HCT116 (cell line): ENCODE measurements around the gene ANKRD9. TPM values are rescaled to one million over a fixed set of nuclear protein-coding genes. Genes with fewer than 3 reads are reported as not detected.

Experiments used
- ATAC-seq: fragments of 200-7000 bp; cut with Tn5 transposase; 2 replicates; pipeline ENCODE4 v1.9.1; 2020; ENCODE audit warnings: mild to moderate bottlenecking, moderate library complexity
- BruUV-seq: library from RNA; stranded (reverse); fragments of 400-500 nt; replicated peaks from 2 replicates; lab custom pipeline; 2021; lab: Mats Ljungman, UMichigan
- CTCF ChIA-PET: fragments of 300-600 bp; sonication (Branson Sonifier 250); formaldehyde crosslinking; loops from one replicate; lab custom pipeline; 2021; ENCODE audit warnings: antibody characterized with exemption; lab: Charles Lee
- POLR2A ChIA-PET: fragments of 300-600, 350-600 bp; sonication (Branson Sonifier 250); formaldehyde crosslinking; loops from one replicate; lab custom pipeline; 2021; ENCODE audit warnings: antibody characterized with exemption; lab: Charles Lee
- RAD21 ChIA-PET, 2 experiments: fragments of 300-600 bp; sonication (Branson Sonifier 250); formaldehyde crosslinking; loops; one replicate each; lab custom pipeline; 2023; ENCODE audit warnings: low total read pairs in 2 of 2; ENCODE audit not compliant: uncharacterized antibody in 2 of 2, unreplicated experiment in 2 of 2, low non-redundant PET in 1 of 2; lab: Charles Lee
- DNase-seq: peaks from one replicate; pipeline ENCODE4 v3.0.0-alpha.2; 2010; ENCODE audit warnings: low read depth, low spot score
- H2AFZ ChIP-seq: fragments of 200-600 bp; shearing (Covaris generic), sonication (generic); 2 replicates; pipeline ENCODE4 v1.6.1; 2017; ENCODE audit warnings: low read depth, mixed run types, mixed read lengths, antibody characterized with exemption, low read length; ENCODE audit not compliant: poor library complexity, severe bottlenecking
- H3K27ac ChIP-seq: 2 replicates; pipeline ENCODE4 v1.5.1; 2012; ENCODE audit warnings: low read depth, low read length
- H3K27me3 ChIP-seq: fragments of 200-600 bp; sonication (generic); 2 replicates; pipeline ENCODE4 v1.6.1; 2016; ENCODE audit warnings: mixed run types, low read length, mixed read lengths; ENCODE audit not compliant: insufficient read depth
- H3K36me3 ChIP-seq, 2 experiments: fragments of 200-500 bp in 1 of 2; fragments of 200-600 bp in 1 of 2; sonication (Bioruptor generic) in 1 of 2; sonication (generic) in 1 of 2; 2 replicates each; pipeline versions ENCODE4 v1.5.1 to v1.6.1; 2014 to 2016; ENCODE audit warnings: low read length in 2 of 2, inconsistent platforms in 1 of 2, mixed read lengths in 1 of 2, mixed run types in 1 of 2; ENCODE audit not compliant: insufficient read depth in 2 of 2, control insufficient read depth in 1 of 2
- H3K4me1 ChIP-seq, 2 experiments: fragments of 200-600 bp in 1 of 2; sonication (generic) in 1 of 2; 2 replicates each; pipeline versions ENCODE4 v1.5.1 to v1.6.1; 2012 to 2017; ENCODE audit warnings: low read length in 2 of 2, inconsistent platforms in 1 of 2, mild to moderate bottlenecking in 1 of 2, mixed read lengths in 1 of 2, mixed run types in 1 of 2, moderate library complexity in 1 of 2; ENCODE audit not compliant: insufficient read depth in 2 of 2, control insufficient read depth in 1 of 2
- H3K4me2 ChIP-seq: fragments of 200-600 bp; sonication (generic); 2 replicates; pipeline ENCODE4 v1.6.1; 2017; ENCODE audit warnings: mixed run types, low read length, mixed read lengths
- H3K4me3 ChIP-seq, 2 experiments: fragments of 200-600 bp in 1 of 2; sonication (generic) in 1 of 2; replicated peaks in 1 of 2; 2 replicates each; pipeline ENCODE4 v1.5.1; 2011 to 2016; ENCODE audit warnings: low read length in 2 of 2, control low read depth in 1 of 2, low read depth in 1 of 2, mild to moderate bottlenecking in 1 of 2, mixed read lengths in 1 of 2, mixed run types in 1 of 2
- H3K79me2 ChIP-seq: fragments of 200-600 bp; sonication (generic); 2 replicates; pipeline ENCODE4 v1.6.1; 2017; ENCODE audit warnings: mild to moderate bottlenecking, mixed run types, low read length, moderate library complexity, mixed read lengths; ENCODE audit not compliant: insufficient read depth
- H3K9ac ChIP-seq: fragments of 200-600 bp; sonication (generic); 2 replicates; pipeline ENCODE4 v1.6.1; 2016; ENCODE audit warnings: low read length, mixed read lengths
- H3K9me2 ChIP-seq: fragments of 200-600 bp; sonication (generic), shearing (Covaris generic); 2 replicates; pipeline ENCODE4 v1.6.1; 2017; ENCODE audit warnings: mixed run types, mild to moderate bottlenecking, moderate library complexity; ENCODE audit not compliant: insufficient read depth
- H3K9me3 ChIP-seq, 2 experiments: fragments of 200-500 bp in 1 of 2; fragments of 200-600 bp in 1 of 2; sonication (Bioruptor generic) in 1 of 2; sonication (generic) in 1 of 2; 2 replicates each; pipeline ENCODE4 v1.6.1; 2014 to 2017; ENCODE audit warnings: low read length in 2 of 2, mixed read lengths in 2 of 2, inconsistent platforms in 1 of 2, low read depth in 1 of 2, mild to moderate bottlenecking in 1 of 2, mixed run types in 1 of 2, moderate library complexity in 1 of 2; ENCODE audit not compliant: control insufficient read depth in 1 of 2, insufficient read depth in 1 of 2
- H4K20me1 ChIP-seq: fragments of 200-600 bp; sonication (generic), shearing (Covaris generic); 2 replicates; pipeline ENCODE4 v1.6.1; 2017; ENCODE audit warnings: mixed run types, mild to moderate bottlenecking, moderate library complexity; ENCODE audit not compliant: insufficient read depth
- ATF3 ChIP-seq: IDR thresholded peaks from 2 replicates; pipeline ENCODE4 v1.6.1; 2012
- CBX3 ChIP-seq: IDR thresholded peaks from 2 replicates; pipeline ENCODE4 v1.6.1; 2012; ENCODE audit warnings: low read depth
- CEBPB ChIP-seq: IDR thresholded peaks from 2 replicates; pipeline ENCODE4 v1.6.1; 2012; ENCODE audit warnings: low read depth
- CTCF ChIP-seq, 3 experiments: fragments of 200-600 bp in 1 of 3; sonication (generic) in 1 of 3; IDR thresholded peaks in 2 of 3; conservative IDR thresholded peaks in 1 of 3; 2 replicates each; pipeline ENCODE4 v1.5.1; 2012 to 2017; ENCODE audit warnings: low read depth in 2 of 3, low read length in 2 of 3, antibody characterized with exemption in 1 of 3, borderline replicate concordance in 1 of 3, control low read depth in 1 of 3, mild to moderate bottlenecking in 1 of 3, mixed read lengths in 1 of 3, mixed run types in 1 of 3, moderate library complexity in 1 of 3; ENCODE audit not compliant: insufficient read depth in 1 of 3
- EGR1 ChIP-seq: IDR thresholded peaks from 2 replicates; pipeline ENCODE4 v1.6.1; 2012; ENCODE audit warnings: low read depth
- EZH2 ChIP-seq: fragments of 200-600 bp; sonication (generic); IDR thresholded peaks from 2 replicates; pipeline ENCODE4 v1.6.1; 2017; ENCODE audit warnings: antibody characterized with exemption, mixed run types
- EZH2phosphoT487 ChIP-seq: fragments of 200-600 bp; IDR thresholded peaks from 2 replicates; pipeline ENCODE4 v1.6.1; 2018; ENCODE audit warnings: antibody characterized with exemption, borderline replicate concordance
- POLR2A ChIP-seq: IDR thresholded peaks from 2 replicates; pipeline ENCODE4 v1.7.0; 2011; ENCODE audit warnings: borderline replicate concordance; ENCODE audit not compliant: insufficient read depth, insufficient read length; ENCODE audit errors: extremely low read depth
- SP1 ChIP-seq: IDR thresholded peaks from 2 replicates; pipeline ENCODE4 v1.6.1; 2012; ENCODE audit warnings: low read depth
- SRF ChIP-seq: IDR thresholded peaks from 2 replicates; pipeline ENCODE4 v1.6.1; 2012; ENCODE audit warnings: low read depth
- YY1 ChIP-seq: IDR thresholded peaks from 2 replicates; pipeline ENCODE4 v1.6.1; 2011; ENCODE audit warnings: low read length, low read depth, moderate library complexity, mild to moderate bottlenecking; ENCODE audit not compliant: insufficient replicate concordance; ENCODE audit errors: extremely low read depth
- ZFX ChIP-seq: fragments of 450-650 bp; IDR thresholded peaks from 2 replicates; pipeline ENCODE4 v1.6.1; 2017
- ZNF274 ChIP-seq: fragments of 200-500 bp; sonication (Bioruptor generic); IDR thresholded peaks from 2 replicates; pipeline ENCODE4 v1.6.1; 2014; ENCODE audit warnings: mild to moderate bottlenecking, low read depth, low read length, inconsistent platforms
- intact Hi-C: fragments of 100-400 bp; cut with micrococcal nuclease; formaldehyde crosslinking; loops from 2 replicates; pipeline ENCODE4 v1.10.0; 2022
- total RNA-seq: library from RNA; stranded (reverse); gene quantifications from one replicate; pipeline ENCODE4 v1.2.1, GENCODE V29; 2021; ENCODE audit not compliant: unreplicated experiment
- TF ChIP-seq, protein P1 (sequence below): IDR thresholded peaks from 2 replicates; pipeline ENCODE4 v1.6.1; 2012; ENCODE audit warnings: low read depth

Gene ANKRD9
- total RNA-seq, 1 experiment from 2014 or later, result 29.0 TPM

DNA sequence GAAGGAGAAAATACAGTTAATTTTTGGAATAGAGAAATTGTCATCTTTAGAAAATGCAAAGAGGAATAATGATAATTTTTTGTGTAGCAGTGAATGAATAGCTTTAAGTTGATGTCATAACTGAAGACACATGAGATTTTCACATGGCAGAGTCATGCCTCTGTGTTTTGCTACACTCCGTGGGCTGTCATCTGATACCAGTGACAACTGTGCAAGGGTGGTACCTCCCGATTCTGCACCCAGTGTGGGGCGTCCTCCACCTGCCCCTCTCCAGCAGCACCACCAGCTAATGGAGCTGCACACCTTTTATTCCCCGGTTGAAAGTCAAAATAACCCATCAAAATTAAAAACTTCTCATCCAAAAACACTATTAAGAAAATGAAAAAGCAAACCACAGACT lies 47.2 kb downstream of the ANKRD9 start:
- H4K20me1 ChIP-seq, result no peaks in the 10 kb centered on the region
- intact Hi-C loops, result no loop called here
- ATAC-seq (no peak), DNase-seq (no peak)
- H3K9ac ChIP-seq, result no peak overlapping the region
- H3K79me2 ChIP-seq, result no peaks in the 10 kb centered on the region
- ChIA-PET CTCF (no interaction called here), POLR2A (no interaction called here), RAD21 (no interaction called here)
- H3K9me2 ChIP-seq, result no peaks in the 10 kb centered on the region
- TF ChIP-seq EGR1 (no peak), ATF3 (no peak), CEBPB (no peak), SP1 (no peak), POLR2A (no peak), EZH2 (no peak)
- BruUV-seq, result no TSS peak
- H3K27ac ChIP-seq, result no peak overlapping the region
- no peaks in the 10 kb centered on the region for H3K9me3 ChIP-seq
- no peak overlapping the region for H3K4me2 ChIP-seq
- H3K27me3 ChIP-seq, result no peaks in the 10 kb centered on the region
- H3K4me1 ChIP-seq, result no peaks in the 10 kb centered on the region
- H3K36me3 ChIP-seq, result no peaks in the 10 kb centered on the region
- no peak overlapping the region for H2AFZ ChIP-seq
- no peak overlapping the region for H3K4me3 ChIP-seq

GRCh38 chr14:102461490-102462338 lies 47.9 kb downstream of the ANKRD9 start:
- ChIA-PET POLR2A (no interaction called here), RAD21 (no interaction called here), CTCF (no interaction called here)
- BruUV-seq, result no TSS peak
- DNase-seq (no peak), ATAC-seq (no peak)
- H3K4me1 ChIP-seq, result no peaks in the 10 kb centered on the region
- H3K4me3 ChIP-seq, result no peak overlapping the region
- H3K4me2 ChIP-seq, result no peak overlapping the region
- H3K27me3 ChIP-seq, result no peaks in the 10 kb centered on the region
- H3K9ac ChIP-seq, result no peak overlapping the region
- no peaks in the 10 kb centered on the region for H4K20me1 ChIP-seq
- intact Hi-C loops, result no loop called here
- H3K79me2 ChIP-seq, result no peaks in the 10 kb centered on the region
- no peaks in the 10 kb centered on the region for H3K9me3 ChIP-seq
- H3K36me3 ChIP-seq, result no peaks in the 10 kb centered on the region
- H3K27ac ChIP-seq, result no peak overlapping the region
- no peak overlapping the region for H2AFZ ChIP-seq
- no peaks in the 10 kb centered on the region for H3K9me2 ChIP-seq
- TF ChIP-seq ATF3 (no peak), ZFX (no peak), ZNF274 (no peak), YY1 (no peak), EZH2phosphoT487 (no peak), CEBPB (no peak), CTCF (IDR thresholded peaks at IDR 0.05 in 2 of 3, conservative IDR thresholded peaks at IDR 0.05 in 1 of 3; ENCODE audit: borderline replicate concordance in 1 of 3, insufficient read depth in 1 of 3, low read depth in 2 of 3, low read length in 2 of 3) (no peak), CBX3 (no peak), SRF (no peak)
- TF ChIP-seq, protein P1, sequence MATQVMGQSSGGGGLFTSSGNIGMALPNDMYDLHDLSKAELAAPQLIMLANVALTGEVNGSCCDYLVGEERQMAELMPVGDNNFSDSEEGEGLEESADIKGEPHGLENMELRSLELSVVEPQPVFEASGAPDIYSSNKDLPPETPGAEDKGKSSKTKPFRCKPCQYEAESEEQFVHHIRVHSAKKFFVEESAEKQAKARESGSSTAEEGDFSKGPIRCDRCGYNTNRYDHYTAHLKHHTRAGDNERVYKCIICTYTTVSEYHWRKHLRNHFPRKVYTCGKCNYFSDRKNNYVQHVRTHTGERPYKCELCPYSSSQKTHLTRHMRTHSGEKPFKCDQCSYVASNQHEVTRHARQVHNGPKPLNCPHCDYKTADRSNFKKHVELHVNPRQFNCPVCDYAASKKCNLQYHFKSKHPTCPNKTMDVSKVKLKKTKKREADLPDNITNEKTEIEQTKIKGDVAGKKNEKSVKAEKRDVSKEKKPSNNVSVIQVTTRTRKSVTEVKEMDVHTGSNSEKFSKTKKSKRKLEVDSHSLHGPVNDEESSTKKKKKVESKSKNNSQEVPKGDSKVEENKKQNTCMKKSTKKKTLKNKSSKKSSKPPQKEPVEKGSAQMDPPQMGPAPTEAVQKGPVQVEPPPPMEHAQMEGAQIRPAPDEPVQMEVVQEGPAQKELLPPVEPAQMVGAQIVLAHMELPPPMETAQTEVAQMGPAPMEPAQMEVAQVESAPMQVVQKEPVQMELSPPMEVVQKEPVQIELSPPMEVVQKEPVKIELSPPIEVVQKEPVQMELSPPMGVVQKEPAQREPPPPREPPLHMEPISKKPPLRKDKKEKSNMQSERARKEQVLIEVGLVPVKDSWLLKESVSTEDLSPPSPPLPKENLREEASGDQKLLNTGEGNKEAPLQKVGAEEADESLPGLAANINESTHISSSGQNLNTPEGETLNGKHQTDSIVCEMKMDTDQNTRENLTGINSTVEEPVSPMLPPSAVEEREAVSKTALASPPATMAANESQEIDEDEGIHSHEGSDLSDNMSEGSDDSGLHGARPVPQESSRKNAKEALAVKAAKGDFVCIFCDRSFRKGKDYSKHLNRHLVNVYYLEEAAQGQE, result no peak
